Activated CD4-positive, CD25-positive, alpha-beta regulatory T cell treated with anti-CD3 and anti-CD28 coated beads, Interleukin-2, amount 50 U/mL, for 72 hours (primary cell): ENCODE results near the gene PGM5.
"Not testable (repeated sequence)": the region's sequence is repeated elsewhere in the genome, so short reads cannot be mapped to it uniquely, and the experiment has no call there.

Source experiments
- DNase-seq: peaks from one replicate; pipeline ENCODE4 v3.0.0; 2021

The PGM5 gene

GRCh38 chr9:68356380-68357118, at the start of gene PGM5:
TSS of gene PGM5 (plus strand) at chr9:68356611. CDS start at chr9:68357128, 517 bp downstream.
- DNase-seq, result not testable (repeated sequence)

DNA sequence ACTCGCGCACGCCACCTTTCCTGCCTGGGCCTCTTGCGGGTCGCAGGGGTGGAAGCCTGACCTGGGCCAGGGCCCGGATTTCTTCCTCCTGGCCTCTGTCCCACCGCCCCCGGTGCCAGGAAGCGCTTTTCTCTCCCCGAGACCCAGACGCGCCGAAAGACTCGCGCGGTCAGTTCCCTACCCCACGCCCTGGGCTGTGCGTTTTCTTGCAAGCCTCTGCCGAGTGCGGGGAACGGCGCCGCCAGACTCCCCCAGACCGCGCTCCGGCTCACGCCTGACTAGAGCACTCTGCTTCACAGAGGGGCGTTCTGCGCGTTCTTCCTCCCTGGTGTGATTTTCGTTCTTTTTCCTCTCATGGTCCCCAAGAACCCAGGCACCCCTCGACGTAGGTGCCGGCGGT, 49.3 kb upstream of the PGM5 start:
- not testable (repeated sequence) for DNase-seq

DNA sequence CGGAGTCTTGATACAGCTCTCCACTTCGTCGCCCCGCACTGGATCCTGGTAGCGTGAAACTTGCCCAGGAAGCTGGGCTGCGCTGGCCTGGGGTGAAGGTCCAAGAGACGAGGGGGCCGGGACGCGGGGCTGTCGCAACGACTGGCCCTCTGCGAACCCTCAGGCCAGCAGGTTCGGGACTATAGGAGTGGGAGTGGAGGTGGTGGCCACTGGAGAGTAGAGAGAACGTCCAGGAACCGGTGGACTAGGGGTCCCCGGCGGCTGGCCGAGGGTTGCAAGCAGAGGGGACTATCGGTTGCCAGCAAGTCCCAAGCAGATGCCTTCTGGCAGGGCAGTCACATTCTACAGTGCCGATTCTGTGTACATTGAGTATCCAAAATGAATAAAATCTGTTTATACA, 48.8 kb upstream of the PGM5 start:
- DNase-seq, result not testable (repeated sequence)

- not testable (repeated sequence) for DNase-seq
Observed at GRCh38 chr9:68311208-68311607, 45.2 kb upstream of the PGM5 start.

DNA sequence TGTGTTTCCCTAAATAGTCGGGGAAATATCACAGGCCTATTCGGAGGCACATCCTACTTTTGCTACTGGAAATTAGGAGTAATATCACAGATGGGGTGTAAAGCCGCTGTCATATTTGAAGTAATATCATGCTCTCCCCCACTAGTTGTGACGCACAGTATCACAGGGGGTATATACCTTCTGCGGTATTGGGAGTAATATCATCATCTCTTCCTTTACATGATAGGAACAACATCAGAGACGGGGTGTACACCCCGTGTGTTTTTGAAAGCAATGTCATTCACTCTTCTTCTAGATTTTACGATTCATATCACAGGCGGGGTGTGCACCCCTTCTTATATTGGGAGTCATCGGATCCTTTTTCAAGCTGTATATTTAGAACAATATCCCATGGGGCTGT, 38.2 kb upstream of the PGM5 start:
- not testable (repeated sequence) for DNase-seq

DNA sequence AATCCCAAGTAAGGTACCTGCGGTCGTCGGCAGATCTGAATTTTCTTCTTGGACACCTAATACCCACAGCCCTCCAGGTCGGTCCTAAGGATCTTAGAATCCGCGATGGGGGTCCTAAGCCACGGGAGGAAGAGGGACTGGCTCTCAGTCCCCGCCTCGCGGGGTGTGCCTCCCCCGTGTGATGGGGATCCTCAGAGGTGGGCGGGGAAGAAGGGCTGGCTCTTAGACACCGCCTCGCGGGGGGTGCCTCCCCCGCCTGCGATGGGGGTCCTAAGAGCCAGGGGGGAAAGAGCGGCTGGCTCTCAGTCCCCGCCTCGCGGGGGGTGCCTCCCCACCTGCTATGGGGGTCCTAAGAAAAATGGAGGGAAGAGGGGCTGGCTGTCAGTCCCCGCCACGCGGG, 32.7 kb upstream of the PGM5 start:
- not testable (repeated sequence) for DNase-seq

DNA sequence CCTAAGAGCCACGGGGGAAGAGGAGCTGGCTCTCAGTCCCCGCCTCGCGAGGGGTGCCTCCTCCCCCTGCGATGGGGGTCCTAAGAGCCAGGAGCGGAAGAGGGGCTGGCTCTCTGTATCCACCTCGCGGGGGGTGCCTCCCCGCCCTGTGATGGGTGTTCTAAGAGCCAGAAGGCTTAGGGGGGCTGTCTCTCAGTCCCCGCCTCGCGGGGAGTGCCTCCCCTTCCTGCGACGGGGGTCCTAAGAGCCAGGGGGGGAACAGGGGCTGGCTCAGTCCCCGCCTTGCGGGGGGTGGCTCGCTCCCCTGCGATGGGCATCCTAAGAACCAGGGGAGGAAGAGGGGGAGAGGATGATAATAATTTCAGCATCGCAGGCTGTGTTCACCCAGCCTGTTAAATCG, 31.9 kb upstream of the PGM5 start:
- DNase-seq, result not testable (repeated sequence)

DNA sequence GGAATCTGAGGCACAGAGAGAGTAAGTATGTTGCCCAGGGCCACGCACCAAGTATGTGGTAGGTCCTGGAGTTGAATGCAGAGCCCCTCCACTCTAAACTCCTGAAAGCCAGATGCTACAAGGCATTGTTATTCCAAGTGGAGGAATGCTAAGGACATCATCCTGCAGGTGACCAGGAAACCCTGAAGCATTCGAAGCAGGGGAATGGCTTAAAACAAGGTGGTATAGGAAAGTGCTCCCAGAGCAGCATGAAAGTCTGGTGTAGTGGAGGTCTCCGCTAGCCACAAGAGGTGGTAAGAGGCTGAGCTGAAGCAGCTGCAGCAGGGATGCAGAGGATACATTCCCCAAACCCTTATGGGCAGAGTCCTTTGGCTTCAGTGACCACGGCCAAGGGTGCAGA, 27.3 kb upstream of the PGM5 start:
- not testable (repeated sequence) for DNase-seq

DNA sequence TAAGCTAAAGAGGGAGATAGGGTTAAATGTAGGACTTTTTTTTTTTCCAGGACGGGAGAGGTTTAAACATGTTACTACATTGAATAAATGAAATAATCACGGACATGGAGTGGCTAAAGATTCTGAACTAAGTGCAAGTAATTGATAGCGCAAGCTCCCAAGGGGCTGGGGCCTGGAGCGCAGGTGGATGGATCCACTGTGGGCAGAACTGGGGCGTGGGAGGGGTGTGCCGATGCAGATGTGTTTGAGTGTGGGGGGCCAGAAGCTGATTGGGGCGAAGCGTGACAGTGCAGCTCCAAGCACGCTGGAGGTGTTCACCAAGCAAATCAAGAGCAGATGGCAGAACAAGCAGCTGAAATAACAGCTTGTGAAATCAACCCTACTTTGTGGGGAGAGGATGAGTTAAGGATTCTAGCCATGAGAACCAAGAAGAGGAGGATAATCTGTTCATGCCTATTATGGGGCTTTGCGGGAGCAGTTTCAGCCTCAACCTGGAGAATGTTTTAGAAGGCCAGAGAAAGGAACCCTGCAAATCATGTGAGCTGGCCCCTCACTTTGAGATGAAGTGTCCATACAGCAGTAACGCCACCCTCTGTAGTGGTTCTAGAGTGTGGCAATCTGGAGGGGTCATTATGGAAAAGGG, 25.8 kb upstream of the PGM5 start:
- DNase-seq, result not testable (repeated sequence)

DNA sequence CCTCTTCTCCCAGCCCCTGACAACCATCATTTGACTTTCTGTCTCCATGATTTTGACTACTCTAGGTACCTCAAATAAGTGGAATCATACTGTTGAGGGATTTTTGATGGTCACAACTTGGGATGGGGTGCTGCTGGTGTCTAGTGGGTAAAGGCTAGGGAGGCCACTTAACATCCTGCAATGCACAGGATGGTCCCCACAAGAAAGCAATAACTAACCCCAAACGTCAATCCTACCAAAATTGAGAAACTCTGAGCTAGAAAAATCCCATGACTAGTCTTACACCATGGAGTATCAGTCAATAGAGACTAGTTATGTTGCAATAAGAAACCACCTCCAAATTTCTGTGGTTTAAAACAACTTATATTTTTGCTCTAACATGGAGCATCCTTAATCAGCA, 24.3 kb upstream of the PGM5 start:
- not testable (repeated sequence) for DNase-seq

- DNase-seq, result not testable (repeated sequence)
Observed at GRCh38 chr9:68335935-68336334, 20.5 kb upstream of the PGM5 start.

- not testable (repeated sequence) for DNase-seq
Observed at GRCh38 chr9:68336639-68337339, 19.6 kb upstream of the PGM5 start.

- DNase-seq, result not testable (repeated sequence)
Observed at GRCh38 chr9:68338000-68338399, 18.4 kb upstream of the PGM5 start.

GRCh38 chr9:68342265-68343025, 14.0 kb upstream of the PGM5 start:
- DNase-seq, result not testable (repeated sequence)

GRCh38 chr9:68343242-68343641, 13.2 kb upstream of the PGM5 start:
- DNase-seq, result not testable (repeated sequence)

DNA sequence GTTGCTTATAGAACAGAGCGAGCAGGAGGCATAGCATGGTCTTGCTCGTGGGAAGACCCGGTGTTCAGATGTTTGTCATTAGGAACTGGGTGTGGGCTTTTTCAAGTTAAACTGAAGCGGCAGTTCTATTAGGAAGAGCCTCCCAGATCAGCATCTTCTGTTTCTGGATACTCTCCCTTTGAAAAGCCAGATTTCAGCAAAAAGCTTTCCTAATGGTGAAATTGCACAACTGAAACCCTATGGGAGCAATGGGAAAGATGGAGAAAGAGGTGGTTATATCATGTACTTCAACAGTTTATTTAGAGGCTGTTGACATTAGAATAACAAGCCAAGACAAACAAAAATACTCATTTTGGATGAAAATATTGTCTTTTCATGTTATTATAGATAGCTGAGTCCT, 12.4 kb upstream of the PGM5 start:
- DNase-seq, result not testable (repeated sequence)

- DNase-seq, result not testable (repeated sequence)
Observed at GRCh38 chr9:68351689-68352088, 4.7 kb upstream of the PGM5 start.

DNA sequence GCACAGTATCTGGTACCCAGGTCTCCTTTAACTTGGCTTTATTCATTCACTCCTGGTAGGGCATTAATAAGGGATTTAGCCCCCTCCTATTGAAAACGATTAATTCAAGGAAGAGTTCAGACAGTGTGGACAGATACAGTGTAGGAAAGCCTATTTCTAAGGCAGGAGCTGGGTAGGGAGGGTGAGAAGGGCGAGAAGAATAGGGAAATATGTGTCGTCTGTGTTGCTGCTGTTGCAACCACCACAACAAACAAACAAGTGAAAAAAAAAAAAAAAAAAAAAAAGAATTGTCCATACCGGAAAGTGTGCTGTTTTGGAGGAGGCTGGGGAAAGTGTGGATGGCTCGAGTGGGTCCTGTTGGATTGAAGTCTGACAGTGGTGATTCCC, 425 bp upstream of the PGM5 start:
- DNase-seq, result not testable (repeated sequence)

DNA sequence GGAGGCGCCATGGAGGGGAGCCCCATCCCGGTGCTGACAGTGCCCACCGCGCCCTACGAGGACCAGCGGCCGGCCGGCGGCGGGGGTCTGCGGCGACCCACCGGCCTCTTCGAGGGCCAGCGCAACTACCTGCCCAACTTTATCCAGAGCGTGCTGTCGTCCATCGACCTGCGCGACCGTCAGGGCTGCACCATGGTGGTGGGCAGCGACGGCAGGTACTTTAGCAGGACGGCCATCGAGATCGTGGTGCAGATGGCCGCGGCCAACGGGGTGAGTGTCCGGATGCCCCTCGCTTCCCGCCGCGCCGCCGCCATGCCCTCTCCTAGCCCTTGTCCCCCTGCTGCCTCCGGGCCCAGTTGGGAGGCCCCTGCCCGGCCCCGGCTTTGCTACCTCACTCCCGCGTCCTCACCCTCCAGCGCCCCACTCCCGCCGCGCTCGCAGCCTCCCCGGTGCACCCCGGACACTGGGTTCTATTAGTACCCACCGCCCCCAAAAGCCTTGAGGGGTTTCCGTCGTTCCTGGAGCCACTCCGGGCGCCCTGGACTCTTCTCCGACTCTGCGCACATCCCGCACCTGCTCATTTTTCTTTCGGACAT, 806 bp downstream of the PGM5 start:
- DNase-seq, result not testable (repeated sequence)

DNA sequence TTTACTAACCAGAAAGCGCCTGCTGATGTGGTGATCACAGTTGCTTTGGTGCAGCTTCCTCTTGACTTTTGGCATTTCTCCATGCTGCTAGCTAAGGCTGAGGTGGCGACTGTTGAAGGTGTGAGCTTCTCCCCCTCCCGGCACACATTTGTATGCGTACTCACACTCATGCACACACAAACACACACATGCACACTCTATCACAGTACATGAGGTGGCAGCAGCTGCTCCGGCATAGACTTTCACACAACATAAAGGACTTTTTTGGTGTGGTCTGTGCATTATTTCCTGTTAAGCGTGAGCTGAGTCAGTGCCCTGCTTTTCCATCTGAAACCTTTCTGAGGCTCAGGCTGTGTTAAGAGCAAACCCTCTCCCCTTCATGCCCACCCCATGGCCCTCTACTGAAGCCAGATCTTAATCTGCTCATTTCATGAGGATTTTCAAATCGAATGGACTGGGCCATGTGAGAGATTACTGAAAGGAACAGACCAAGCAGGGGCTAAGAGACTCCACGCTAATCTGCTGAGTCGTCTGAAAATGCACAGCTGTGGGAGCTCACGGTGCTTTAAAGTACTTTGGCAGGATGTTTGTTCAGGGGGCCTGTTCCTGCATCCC, 10.6 kb downstream of the PGM5 start:
- not testable (repeated sequence) for DNase-seq

- DNase-seq, result not testable (repeated sequence)
Observed at GRCh38 chr9:68375789-68376188, 19.4 kb downstream of the PGM5 start.

DNA sequence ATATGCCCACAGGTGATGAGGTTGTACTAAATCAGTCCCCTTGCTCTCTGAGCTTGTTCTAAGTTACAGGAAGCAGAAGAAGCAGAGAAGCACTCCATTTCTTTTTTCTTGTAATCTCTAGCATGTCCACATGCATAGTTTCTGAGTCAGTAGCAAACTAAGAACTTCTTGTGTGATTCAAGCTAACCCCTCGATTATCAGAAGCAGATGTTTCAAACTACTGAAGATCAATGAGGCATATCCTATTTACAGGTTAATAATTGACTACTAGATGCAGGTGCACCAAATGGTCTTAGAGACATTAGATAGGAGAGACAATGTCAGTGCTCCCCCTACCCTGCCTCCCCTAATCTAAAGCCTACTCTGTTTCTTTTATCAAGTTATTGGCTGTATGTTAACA, 21.3 kb downstream of the PGM5 start:
- DNase-seq, result not testable (repeated sequence)
